HG03378 (cell line): Measurements from ENCODE around the gene XYLT1.
"Not testable (repeated sequence)": the region's sequence is repeated elsewhere in the genome, so short reads cannot be mapped to it uniquely, and the experiment has no call there.

Experiments used
- ATAC-seq: cut with Tn5 transposase; IDR thresholded peaks from one replicate; pipeline ENCODE4 v1.9.1; 2021; ENCODE audit warnings: mild to moderate bottlenecking, moderate library complexity; ENCODE audit not compliant: unreplicated experiment

The XYLT1 gene

DNA sequence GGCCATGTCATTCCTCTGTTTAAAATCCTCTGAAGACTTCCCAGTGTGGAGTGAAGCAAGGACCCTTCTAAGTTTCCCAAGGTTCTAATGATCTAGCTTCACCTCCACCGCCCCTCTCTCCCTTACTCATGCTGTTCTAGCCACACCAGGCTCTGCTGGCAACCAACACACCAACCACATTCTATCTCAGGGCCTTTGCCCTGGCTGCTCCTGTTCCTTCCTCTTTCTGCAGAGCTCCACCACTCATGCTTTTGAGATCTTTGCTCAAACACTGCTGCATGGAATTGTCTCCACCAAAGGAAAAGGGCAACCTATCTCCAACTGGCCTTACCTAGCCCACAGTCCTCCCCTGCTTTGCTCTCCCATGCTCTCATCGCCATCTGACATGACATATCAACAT, 128.7 kb downstream of the XYLT1 start:
- ATAC-seq, result no peak

DNA sequence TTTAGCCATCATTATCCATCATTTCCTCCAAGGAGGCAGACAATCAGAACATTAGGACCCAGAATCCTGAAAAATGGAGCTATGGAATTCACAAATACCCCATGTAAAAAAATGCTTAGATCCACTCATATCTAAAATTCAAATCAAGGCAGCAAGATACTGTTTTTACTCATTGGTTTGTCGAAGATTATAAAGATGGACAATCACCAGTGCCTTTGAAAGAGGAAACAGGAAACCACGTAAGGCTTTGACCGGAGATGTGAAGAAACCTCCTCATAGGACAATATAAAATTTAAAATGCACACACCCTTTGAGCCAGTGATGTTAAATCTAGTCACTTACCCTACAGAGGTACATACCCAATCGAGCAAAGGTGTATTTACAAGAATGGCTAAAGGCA, 130.0 kb downstream of the XYLT1 start:
- ATAC-seq, result no peak

DNA sequence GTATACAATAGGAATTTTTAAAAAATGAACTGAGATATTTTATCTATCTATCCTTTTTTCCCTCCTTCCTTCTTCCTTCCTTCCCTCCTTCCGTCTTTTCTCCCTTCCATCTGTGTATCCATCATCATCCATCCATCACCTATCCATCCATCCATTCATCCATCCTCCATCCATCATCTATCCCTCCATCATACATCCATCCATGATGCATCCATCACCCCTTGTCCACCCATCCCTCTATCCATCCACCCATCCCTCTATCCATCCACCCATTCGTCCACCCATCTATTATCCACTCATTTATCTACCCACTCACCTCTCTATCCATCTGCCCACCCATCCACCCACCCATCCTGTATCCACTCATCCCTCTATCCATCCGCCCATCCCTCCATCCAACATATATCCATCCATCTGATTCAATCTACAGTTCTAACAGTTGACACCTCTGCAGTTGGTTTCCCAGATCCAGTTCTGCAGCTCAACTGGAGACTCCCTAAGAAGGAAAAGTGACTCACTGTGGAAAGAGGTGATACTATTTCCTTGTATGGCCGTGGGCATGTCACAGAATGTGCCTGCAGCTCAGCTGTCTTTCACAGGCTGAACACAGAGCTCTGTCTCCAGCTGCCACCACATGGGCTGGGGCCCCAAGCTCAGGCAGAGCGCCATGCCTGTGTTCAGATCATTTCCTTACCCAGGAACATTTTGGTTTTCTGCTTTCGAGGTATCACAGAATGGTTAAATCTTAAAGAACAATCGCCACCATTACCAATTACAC, 130.8 kb downstream of the XYLT1 start:
- no peak for ATAC-seq

DNA sequence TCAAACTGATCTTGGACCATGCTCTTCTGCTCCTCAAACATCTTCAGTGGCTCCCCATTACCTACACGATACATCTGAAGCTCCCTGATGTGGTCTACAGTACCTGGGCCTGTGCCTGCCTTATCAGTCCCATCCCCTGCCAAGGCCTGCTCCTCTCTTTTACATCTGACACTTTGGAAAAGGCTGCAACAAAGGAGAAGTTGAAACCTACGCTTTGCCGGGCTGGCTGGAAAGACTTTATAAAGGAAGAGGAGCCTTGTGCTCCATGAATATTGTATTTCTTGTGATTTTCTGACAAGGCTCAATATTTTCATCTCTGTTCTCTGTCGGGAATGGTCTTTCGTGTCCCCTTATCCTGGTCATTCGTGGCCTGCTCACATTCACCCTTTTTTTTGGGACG, 132.5 kb downstream of the XYLT1 start:
- no peak for ATAC-seq

DNA sequence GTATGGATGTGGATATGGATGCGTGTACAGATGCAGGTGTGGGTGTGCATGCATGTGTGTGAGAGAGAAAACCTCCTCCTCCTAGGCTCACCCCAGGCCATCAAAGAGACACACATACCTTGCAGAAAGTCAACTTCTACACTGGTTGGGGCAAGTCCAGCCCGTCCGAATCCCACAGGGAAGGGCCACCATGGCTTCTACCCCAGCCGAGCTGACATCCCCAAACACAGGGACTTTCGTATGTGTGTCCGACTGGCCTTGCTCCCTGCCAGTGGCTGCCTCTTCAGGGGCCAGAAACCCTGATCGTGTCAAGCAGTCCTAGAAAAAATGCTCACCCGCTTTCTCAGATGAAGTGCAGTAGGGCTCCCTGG, 134.2 kb downstream of the XYLT1 start:
- ATAC-seq, result no peak

DNA sequence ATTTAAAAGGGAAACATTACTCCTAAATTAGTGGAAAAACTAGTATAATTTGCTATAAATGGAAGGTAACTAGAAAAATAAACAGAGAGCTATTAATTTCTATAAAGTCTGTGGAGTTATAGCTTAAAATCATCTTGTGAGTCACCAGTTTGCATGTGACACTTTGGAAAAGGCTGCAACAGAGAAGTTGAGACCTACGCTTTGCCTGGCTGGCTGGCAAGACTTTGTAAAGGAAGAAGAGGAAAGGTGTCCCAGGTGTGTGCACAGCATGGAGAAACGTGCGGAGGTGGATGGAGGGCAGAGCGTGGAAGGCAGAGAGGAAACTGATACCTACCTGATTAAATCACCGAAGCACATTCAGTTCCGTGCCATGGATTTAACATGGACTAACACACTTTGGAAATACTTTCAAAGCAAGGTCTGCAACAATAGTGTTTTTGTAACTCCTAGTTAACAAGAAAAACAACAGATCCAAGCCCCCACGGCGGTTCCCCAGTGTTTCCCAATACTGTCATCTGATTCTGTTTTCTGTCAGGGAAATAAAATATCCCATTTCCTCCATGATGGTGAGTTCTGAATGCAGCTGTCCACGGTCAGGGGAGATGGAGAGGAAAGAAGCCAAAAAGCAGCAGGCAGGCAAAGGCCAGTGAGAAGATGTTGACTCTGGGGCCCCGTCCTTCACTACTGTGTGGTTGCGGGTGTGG, 134.8 kb downstream of the XYLT1 start:
- ATAC-seq, result no peak

DNA sequence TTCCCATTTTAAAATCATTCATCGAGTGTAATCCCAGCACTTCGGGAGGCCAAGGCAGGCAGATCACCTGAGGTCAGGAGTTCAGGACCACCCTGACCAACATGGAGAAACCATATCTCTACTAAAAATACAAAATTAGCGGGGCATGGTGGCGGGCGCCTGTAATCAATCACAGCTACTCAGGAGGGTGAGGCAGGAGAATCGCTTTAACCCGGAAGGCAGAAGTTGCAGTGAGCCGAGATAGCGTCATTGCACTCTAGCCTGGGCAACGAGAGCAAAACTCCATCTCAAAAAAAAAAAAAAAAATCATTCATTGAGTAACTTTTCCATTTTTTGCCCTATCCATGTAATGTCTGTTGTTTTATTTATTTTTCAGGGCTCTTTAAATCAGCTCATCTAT, 135.4 kb downstream of the XYLT1 start:
- ATAC-seq, result not testable (repeated sequence)

DNA sequence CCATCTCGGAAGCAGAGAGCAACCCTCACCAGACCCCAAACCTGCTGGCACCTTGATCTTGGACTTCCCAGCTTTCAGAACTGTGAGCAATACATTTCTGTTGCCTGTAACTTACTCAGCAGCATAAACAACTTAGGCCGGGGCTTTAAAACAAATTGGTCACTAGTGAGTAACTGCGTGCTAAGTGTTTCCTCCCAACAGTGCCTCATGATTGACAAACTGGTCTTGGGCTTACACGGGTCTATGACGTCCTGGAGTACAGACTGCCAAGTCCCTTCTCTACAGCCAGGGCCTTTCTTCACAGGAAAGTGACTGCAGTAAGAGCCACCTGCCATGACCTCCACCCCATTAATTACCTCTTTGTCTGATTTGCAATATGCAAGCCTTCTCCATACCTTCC, 136.7 kb downstream of the XYLT1 start:
- ATAC-seq, result no peak

DNA sequence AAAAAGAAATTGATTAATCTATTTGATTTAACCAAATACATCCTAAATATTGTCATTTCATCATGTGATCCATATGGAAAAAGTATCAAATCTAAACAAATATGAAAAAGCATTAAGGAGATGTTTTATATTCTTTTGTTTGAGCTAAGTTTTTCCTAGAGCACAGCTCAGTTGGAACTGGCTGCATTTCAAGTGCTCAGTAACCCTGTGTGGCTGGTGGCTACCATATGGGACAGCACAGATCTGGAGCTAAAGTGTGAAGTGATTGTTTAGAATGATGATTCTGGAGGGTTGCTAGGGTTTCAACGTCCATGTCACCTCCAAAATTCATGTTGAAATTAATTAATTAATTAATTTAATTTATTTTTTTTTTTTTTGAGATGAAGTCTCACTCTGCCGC, 137.5 kb downstream of the XYLT1 start:
- no peak for ATAC-seq

DNA sequence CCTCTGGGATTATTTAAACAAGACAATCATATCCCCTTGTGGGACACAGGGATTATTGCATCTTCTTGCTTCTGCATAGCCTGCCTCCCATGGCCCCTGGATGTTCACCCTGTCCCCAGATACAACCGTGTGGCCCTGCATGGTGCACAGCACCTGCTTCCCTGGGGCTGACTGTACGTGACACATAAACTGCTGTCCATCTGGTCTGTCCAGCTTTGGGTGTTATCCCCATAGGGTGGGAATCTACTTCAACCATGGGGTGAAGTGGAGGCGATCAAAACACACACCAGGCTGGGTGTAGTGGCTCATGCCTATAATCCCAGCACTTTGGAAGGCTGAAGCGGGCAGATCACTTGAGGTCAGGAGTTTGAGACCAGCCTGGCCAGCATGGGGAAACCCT, 138.8 kb downstream of the XYLT1 start:
- no peak for ATAC-seq

DNA sequence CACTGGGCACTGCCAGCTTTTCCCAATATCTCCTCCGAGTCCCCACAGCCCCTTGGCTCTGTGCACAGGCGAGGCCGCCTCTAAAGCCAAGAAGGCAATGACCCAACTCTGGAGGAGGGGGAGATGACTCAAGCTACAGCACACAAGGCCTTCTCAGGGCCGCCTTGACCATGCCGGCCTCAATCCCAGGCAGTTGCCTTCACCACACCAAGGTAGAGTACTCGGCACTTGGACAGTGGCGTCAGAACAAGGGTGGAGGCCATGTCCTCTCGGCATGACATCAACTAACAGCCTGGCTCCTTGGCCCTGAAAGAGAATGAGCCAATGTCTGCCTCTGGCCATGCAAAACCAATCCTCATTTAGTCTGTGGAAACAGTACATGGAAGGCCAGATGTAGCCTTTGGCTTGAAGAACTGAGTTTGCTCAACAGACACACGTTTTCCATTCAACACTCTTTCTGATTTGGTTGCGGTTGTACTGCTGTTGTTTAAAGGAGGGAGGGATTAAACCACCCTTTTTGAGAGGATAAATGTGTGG, 139.6 kb downstream of the XYLT1 start:
- no peak for ATAC-seq

DNA sequence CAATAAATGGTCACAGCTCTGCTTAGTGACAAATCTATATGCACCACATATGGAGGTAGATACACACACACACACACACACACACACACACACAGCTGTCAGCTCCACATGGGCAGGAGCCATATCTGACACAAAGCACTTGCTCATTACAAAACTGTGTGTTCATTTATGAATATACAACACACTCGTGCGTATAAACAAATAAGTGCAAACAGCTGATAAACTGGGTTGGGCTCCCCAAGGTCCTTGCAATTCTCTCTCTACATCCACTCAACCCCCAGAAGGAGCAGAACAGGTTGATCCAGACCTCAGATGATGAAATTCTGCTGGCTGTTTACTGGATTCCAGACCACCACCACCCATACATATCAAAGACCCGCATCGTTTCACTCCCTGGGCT, 140.7 kb downstream of the XYLT1 start:
- no peak for ATAC-seq

DNA sequence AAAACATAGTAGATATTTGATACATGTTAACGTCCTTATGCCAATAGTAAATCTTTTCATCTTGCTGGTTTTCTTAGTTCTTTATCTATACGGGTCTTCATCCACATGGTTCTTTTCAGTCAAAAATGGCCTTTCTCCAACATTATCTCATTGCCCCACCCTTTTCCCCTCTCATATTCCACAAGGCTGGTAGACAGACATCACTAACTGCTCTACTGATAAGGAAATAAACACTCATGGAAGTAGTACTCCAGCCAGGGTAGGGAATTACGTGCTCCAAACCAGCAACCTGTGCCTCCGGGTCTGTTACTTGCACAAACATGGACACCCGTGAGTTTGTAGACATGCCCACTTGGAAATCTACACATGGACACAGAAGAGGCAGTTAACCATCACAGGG, 141.4 kb downstream of the XYLT1 start:
- no peak for ATAC-seq

DNA sequence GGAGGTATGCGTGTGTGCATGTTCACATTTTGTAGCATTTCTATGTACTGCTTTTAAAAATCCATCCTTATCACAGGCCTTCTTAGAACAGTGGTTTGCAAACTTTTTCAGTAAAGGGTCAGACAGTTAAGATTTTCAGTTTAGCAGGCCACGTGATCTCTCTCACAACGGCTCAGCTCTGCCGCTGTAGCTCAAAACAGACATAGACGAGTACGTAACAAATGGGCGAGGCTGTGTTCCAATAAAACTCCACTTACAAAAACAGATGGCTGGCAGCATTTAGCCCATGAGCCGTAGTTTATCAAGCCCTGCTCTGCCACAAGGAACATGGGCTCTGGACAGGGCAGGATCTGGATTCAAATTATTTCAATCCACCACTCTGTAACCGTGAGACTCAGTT, 141.8 kb downstream of the XYLT1 start:
- no peak for ATAC-seq

DNA sequence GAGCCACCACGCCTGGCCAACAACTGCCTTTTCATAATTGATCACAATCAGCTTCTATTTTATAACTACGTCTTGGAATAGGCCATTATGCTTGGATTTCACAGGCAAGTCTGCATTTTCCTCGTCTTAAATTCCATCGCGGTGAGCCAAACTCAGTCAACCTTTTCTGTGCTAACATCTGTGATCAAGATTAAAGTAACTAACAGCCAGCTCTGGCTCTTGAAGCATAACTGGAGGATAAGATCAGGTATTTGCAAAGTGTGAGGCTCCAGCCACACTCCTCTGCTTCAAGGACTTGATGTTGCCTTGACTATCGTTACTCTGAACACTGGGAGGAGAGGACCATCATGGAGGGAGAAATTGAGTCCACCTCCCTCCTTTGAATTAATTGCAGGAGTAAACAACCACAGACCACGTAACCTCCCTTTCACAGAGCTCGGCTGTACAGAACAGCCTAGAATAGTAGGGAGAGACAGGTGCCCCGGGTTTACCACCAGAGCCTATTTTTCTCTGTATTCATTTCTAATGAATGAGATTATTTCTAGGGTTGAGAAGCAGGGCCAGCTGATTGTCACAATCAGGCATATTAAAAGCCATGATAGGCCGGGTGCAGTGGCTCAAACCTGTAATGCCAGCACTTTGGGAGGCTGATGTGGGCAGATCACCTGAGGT, 143.0 kb downstream of the XYLT1 start:
- no peak for ATAC-seq

DNA sequence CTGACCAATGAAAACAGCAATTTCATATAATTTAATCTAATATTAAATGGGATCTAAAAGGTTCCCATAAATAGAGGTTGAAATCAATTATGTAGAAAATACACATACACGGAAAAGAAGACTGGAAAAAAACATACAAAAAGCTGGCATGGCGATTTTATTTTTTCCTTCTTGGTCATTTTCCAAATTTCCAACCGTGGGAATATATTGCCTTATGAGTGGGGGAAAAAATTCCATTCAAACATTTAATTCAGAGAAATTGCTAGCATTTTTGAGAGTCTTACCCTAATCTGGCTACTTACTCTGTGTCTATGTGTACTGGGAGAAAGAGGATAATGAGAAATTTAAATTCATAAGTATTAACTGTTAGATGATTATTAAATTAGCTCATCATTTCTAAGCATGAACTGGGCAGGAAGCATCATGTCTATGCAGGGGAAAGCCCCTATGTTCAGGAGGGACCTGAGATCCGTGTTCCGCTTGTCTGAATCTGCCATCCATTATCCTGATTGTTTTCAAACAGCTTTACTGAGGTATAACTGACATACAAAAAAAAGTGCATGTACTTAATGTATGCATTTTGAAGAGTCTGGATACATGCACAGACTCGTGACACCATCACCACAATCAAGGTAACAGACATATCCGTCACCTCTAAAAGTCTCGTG, 145.2 kb downstream of the XYLT1 start:
- no peak for ATAC-seq

DNA sequence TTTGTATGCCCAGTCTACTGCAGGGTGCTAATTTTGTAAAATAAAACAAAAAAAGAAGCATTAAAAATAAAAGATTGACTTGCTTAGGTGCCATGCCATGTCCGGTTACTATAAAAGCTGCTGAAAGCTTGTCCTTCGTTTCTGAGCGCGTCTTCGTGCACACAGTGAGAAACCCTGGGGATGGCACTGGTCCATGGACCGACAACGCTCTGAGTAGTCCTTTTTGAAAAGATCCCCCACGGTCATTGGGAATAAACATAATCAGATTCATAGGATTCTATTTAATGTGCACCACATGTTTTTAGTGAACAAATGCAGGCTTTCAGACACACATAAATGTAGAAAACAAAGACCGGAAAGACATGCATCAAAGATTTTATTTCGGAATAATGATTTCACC, 146.3 kb downstream of the XYLT1 start:
- ATAC-seq, result no peak

DNA sequence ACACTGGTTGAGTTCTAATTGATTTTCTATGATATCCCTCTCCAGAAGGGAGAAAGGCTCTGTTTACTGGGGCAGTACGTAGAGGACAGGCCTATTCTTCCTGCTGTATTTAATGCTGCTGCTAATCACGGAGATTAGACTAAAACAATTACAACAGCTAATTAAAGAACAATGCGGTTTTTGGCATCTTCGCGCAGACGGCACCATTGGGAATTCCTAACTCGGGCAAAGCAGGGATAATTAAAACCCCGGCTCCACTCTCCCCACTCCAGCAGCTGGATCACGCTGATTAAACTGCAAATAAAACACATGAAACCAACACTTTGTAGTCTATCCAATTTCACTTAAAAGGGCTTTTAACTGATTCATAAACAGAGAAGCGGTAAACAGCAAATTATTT, 147.6 kb downstream of the XYLT1 start:
- ATAC-seq, result no peak

DNA sequence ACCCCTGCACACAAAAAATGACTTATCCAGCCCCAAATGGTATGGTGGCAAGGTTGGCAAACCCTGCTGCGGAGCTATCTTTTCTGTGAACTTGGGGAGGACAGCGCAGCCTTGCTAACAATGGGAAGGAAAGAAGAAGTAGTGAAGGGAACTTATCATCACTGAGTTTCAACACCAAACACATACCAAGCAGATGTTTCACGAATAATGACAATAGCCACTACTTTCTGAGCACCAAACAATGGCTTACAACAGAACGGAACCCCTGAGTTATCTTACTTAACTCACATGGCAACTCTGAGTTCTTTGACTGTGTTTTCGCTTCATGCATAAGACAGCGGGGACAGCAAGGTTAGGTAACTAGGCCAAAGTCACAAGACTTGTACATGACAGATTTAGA, 148.9 kb downstream of the XYLT1 start:
- ATAC-seq, result no peak

DNA sequence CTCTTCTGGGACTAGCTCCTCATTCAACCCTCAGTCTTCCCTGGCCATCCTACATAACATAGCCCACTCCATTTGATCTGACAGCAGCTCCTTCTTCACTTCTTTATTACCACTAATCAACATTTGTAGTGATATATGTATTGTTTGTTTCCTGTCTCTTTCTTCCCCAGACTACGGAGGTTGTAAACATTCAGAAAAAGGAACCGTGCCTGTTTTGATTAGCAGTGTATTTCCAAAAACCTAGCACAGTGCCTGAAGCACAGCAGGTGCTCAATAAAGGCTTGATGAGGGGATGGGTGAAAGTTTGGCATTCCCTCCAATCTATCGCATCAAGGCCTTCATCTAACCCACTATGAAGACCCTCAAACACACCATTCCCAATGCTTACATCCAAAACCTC, 150.8 kb downstream of the XYLT1 start:
- no peak for ATAC-seq

DNA sequence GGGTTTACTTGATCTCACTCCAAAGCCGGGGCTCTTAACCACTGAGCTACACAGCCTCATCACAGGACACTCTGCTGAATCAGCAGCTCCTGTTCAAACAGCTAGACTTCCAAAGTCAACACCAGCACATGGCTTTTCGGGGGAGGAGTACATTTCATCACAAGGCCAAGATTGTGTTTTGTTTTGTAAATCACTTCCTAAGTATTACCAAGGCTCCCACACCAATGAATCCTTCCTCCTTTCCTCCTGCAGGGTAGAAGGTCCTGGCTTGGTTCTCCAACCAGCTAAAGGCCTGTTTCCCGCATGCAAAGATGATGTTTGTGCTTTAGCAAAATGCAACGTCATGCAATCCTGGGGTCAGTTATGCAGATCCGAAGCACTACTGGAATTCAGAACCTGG, 152.5 kb downstream of the XYLT1 start:
- no peak for ATAC-seq
